Thyroid gland (tissue), 4 donors: ENCODE data around the gene CDC42EP1.

Experiments
- CTCF ChIP-seq, 6 experiments: fragments of 200-600 bp in 3 of 6; fragments of 450-650 bp in 3 of 6; sonication (generic) in 3 of 6; IDR thresholded peaks; one replicate each; pipeline ENCODE4 v1.5.1; 2016 to 2019; ENCODE audit warnings: antibody characterized with exemption in 6 of 6, mild to moderate bottlenecking in 2 of 6, inconsistent platforms in 1 of 6, moderate library complexity in 1 of 6
- POLR2A ChIP-seq, 2 donors: fragments of 450-650 bp; IDR thresholded peaks; one replicate each; pipeline ENCODE4 v1.6.1; 2017; ENCODE audit warnings: antibody characterized with exemption in 2 of 2, mild to moderate bottlenecking in 2 of 2, moderate library complexity in 1 of 2

- TF ChIP-seq POLR2A (IDR thresholded peaks at IDR 0.05) (no peak), CTCF (IDR thresholded peaks at IDR 0.05) (peak; percentile 90 to 100 (median 97))
Observed at GRCh38 chr22:37538590-37539357, 21.5 kb upstream of the CDC42EP1 start.
